ENCODE results near the gene DNAJB1. TPM values are rescaled to one million over a fixed set of nuclear protein-coding genes. Genes with fewer than 3 reads are reported as not detected.

The DNAJB1 gene
- total and polyA plus RNA-seq, 2 of the 13 experiments (the other 11 are each of a cell fraction or from before 2014, with no cell fraction given) = 87.5 to 97.3 TPM

- TF ChIP-seq USF2 (IDR thresholded peaks at IDR 0.05; ENCODE audit: low read depth, low read length) (no peak), USF2 (CRISPR knock-in tag; IDR thresholded peaks at IDR 0.05; ENCODE audit: borderline replicate concordance) (no peak), NR2F1 (CRISPR knock-in tag; IDR thresholded peaks at IDR 0.05) (no peak), AGO1 (IDR thresholded peaks at IDR 0.05; ENCODE audit: low read depth, low read length, poor library complexity, severe bottlenecking) (peak; percentile 97), ARNT2 (CRISPR knock-in tag; IDR thresholded peaks at IDR 0.05; ENCODE audit: low read depth) (0 out of 2 replicates have a peak, but pooled peaks have one; percentile 62), SRY (CRISPR knock-in tag; IDR thresholded peaks at IDR 0.05) (no peak), AGO2 (optimal IDR thresholded peaks at IDR 0.05; ENCODE audit: low read depth, low read length) (peak; percentile 35), HBP1 (CRISPR knock-in tag; IDR thresholded peaks at IDR 0.05; ENCODE audit: low read depth) (no peak), RBFOX2 (IDR thresholded peaks at IDR 0.05; ENCODE audit: low read depth, low read length) (0 out of 2 replicates have a peak, but pooled peaks have one; percentile 13)
Measured at GRCh38 chr19:14516048-14516534, 2.1 kb downstream of the DNAJB1 start (continued).
